NCI-H1436 treated with DMSO at 0.1 percent for 48 hours (cell line): ENCODE data around the gene CEP70.
"Not testable (repeated sequence)": the region's sequence is repeated elsewhere in the genome, so short reads cannot be mapped to it uniquely, and the experiment has no call there.

Experiments used
- DNase-seq: peaks from one replicate; lab custom pipeline; 2025; lab: John Stamatoyannopoulos, UW

The CEP70 gene

DNA sequence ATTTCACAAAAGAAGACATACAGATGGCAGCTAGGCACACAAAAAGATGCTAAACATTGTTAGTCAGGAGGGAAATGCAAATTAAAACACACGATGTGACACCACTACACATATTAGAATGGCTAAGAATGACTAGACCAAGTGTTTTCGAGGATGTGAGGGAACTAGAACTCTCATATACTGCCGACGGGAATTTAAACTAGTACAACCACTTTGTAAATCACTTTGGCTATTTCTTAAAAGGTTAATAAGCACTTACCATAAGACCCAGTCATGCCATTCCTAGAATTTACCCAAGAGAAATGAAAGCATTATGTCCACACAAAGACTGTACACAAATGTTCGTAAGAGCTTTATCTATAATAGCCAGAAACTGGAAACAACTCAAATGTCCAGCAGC, 5.6 kb downstream of the CEP70 start:
- no peak for DNase-seq

DNA sequence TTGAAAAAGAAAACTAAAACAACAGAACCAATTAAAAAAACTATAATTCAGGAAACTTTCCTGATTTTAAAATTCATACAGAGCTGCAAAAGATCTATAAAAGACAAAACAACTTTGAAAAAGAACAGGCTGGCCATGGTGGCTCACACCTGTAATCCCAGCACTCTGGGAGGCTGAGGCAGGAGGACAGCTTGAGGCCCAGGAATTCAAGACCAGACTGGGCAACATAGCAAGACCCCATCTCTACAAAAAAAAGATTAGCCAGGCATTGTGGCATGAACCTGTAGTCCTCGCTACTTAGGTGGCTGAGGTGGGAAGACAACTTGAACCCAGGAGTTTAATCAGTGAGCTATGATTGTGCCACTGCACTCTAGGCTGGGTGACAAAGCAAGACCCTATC, 6.7 kb downstream of the CEP70 start:
- no peak for DNase-seq

DNA sequence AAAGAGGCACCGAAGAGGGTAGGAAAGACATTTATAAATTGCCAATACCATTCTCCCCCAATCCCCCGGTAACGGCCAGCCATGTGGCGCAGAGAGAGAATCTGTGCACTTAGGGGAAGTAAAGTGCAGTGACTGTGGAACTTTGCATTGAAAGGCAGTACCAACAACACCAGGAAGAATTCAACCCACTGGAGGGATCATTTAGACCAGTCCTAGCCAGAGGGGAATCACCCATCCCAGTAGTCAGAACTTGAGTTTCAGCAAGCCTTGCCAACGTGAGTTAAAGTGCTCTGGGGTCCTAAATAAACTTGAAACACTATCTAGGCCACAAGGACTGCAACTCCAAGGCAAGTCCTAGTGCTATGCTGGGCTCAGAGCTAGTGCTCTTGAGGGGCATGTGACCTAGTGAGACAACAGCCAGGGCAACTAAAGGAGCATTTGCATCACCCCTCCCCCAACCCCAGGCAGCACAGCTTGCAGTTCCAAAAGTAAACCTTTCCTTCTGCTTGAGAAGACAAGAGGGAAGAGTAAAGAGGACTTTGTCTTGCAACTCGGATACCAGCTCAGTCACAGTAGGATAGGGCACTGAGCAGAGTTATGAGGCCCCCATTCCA, 15.0 kb downstream of the CEP70 start:
- no peak for DNase-seq

DNA sequence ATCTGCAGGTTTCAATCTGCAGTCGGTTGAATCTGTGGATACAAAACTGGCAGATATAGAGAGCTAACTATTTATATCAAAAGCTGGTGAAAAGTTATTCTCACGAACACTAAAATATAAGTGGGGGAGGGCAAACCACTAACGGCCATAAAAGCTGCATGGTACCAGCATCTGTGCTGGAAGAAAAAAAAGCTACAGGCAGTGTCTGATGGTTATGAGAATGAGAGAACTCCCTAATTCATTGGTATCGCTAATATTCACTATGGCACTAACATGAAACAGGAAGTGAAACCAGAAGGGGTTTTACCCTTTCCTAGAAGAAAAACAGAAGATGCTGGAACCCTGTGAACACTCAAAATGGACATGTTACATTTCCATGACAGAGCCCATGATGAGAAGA, 15.9 kb downstream of the CEP70 start:
- DNase-seq, result no peak

DNA sequence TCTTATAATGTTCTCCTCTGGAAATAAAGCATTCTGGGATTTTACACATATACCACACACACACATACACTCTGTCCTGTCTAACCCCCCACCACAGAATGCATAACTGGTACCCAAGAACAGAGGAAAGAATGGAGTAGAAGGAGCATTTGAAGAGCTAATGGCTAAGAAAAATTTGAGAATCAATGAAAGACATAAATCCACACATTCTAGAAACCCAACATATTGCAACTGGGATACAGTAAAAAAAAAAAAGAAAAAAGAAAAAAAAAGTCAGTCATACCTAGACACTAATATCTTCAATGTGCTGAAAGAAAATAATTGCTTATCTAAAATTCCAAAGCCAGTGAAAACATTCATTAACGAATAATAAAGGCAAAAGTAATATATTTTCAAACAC, 20.9 kb downstream of the CEP70 start:
- DNase-seq, result no peak

DNA sequence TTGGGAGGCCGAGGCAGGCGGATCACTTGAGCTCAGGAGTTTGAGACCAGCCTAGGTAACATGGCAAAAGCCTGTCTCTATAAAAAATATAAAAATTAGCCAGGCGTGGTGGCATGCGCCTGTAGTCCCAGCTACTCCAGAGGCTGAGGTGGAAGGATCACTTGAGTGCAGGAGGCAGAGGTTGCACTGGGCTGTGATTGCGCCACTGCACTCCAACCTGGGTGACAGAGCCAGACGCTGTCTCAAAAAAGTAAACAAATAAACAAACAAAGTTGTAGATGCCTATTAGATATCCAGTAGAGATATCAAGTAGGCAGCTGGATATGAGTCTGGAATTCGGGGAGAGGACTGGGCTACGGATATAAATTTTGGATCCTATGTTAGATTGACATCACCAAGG, 24.4 kb downstream of the CEP70 start:
- DNase-seq, result not testable (repeated sequence)

DNA sequence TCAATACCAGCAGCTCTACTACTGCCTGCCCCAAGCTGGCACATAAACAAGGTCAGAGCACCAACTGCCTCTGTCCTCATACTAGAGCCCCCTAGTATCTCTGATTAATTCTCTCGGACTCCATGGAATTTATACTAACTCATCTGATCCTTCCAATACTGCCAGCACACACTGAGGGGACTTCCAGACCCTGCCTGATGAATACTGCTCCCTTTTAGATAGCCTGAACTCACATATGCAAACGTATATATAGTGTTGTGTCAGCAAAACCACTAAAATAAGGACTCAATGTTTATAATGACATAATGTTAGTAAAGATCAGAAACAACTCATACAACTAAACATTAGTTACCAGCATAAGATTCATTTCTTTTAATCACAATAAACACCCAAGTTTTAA, 25.0 kb downstream of the CEP70 start:
- no peak for DNase-seq

DNA sequence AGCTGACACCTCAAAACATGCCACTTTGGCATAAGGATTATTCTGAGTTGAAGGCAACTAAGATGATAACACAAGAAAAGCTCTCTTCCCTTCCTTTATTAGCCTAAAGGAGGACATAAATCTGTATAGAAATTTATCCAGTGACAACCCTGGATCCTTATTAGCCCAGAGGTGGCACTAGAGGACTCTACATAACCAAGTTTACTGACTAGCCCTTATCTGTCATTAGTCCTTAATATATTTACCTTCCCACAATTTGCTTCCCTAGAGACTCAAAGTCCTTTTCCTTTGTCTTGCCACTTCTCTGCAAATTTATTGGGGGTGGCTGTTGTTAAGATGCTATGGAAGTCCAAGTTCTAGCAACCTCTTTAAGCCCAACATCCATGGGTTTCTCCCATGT, 26.7 kb downstream of the CEP70 start:
- no peak for DNase-seq

DNA sequence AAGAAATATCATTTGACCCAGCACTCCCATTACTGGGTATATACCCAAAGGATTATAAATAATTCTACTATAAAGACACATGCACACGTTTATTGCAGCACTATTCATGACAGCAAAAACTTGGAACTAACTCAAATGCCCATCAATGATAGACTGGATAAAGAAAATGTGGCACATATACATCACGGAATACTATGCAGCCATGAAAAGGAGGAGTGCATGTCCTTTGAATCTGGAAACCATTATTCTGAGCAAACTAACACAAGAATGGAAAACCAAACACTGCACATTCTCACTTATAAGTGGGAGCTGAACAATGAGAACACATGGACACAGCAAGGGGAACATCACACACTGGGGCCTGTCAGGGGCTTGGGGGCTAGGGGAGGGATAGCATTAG, 27.8 kb downstream of the CEP70 start:
- DNase-seq, result not testable (repeated sequence)

DNA sequence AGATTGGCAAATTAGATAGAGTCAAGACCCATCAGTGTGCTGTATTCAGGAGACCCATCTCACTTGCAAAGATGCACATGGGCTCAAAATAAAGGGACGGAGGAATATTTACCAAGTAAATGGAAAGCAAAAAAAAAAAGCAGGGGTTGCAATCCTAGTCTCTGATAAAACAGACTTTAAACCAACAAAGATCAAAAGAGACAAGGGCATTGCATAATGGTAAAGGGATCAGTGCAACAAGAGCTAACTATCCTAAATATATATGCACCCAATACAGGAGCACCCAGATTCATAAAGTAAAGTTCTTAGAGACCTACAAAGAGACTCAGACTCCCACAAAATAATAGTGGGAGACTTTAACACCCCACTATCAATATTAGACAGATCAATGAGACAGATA, 31.2 kb downstream of the CEP70 start:
- not testable (repeated sequence) for DNase-seq

DNA sequence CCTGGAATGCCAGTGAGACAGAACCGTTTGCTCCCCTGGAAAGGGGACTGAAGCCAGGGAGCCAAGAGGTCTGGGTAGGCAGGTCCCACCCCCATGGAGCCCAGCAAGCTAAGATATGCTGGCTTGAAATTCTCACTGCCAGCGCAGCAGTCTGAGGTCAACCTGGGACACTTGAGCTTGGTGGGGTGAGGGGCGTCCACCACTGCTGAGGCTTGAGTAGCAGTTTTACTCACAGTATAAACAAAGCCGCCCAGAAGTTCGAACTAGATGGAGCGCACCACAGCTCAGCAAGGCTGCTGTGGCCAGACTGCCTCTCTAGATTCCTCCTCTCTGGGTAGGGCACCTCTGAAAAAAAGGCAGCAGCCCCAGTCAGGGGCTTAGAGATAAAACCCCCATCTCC, 33.6 kb downstream of the CEP70 start:
- DNase-seq, result no peak

DNA sequence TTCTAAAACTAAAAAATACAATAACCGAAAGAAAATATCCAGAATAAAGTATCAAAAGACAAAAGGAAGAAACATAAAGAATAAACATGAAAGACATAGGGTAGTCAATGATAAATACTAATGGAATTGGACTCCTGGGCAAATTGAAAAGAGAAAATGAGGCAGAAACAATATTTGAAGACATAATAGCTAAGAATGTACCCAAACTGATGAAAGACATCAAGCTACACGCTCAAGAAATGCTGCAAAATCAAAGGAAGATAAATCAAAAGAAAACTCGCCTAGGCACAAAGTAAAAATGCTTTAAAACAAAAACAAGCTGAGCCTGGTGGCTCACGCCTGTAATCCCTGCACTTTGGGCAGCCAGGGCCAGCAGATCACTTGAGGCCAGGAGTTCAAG, 34.9 kb downstream of the CEP70 start:
- DNase-seq, result no peak

DNA sequence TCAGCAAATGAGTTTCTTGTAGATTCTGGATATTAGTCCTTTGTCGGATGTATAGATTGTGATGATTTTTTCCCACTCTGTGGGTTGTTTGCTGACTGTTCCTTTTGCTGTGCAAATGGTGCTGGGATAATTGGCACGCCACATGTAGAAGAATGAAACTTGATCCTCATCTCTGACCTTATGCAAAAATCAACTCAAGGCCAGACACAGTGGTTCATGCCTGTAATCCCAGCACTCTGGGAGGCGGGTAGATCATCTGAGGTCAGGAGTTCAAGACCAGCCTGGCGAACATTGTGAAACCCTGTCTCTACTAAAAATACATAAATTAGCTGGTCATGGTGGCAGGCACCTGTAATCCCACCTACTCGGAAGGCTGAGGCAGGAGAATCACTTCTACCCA, 39.3 kb downstream of the CEP70 start:
- not testable (repeated sequence) for DNase-seq

DNA sequence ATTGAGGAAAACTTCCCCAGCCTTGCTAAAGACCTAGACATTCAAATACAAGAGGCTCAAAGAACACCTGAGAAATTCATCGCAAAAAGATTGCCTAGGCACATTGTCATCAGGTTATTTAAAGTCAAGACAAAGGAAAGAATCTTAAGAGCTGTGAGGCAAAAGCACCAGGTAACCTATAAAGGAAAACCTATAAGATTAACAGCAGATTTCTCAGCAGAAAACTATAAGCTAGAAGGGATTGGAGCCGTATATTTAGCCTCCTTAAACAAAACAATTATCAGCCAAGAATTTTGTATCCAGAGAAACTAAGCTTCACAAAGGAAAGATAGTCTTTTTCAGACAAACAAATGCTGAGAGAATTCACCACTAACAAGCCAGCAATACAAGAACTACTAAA, 43.1 kb downstream of the CEP70 start:
- DNase-seq, result not testable (repeated sequence)

DNA sequence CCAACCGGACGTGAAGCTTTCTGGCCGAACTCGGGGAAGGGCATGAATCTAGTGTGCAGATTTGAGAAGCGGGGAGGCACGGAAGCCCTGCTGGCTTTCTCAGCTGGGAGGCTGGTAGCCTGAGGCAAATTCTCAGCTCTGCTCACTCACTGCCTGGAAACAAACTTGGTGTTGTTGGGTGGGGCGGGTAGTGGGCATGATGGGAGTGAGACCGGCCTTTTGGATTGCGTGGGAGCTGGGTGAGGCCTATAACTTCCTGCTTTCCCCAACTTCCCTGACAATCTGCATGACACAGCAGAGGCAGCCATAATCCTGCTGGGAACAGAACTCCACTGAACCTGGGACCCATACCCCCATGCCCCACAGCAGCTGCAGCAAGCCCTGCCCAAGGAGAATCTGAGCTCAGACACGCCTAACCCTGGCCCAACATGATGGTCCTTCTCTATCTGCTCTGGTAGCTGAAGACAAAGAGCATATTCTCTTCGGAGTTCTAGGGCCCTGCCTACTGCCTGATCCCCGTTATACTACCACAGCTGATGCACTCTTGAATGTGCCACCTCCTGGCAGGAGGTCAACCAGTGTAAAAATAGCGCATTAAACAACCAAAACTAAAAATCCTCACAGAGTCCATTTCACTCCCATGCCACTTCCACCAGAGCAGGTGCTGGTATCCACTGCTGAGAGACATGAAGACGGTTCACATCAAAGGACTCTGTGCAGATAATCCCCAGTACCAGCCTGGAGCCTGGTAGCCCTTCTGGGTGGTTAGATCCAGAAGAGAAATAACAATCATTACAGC, 44.7 kb downstream of the CEP70 start:
- no peak for DNase-seq

DNA sequence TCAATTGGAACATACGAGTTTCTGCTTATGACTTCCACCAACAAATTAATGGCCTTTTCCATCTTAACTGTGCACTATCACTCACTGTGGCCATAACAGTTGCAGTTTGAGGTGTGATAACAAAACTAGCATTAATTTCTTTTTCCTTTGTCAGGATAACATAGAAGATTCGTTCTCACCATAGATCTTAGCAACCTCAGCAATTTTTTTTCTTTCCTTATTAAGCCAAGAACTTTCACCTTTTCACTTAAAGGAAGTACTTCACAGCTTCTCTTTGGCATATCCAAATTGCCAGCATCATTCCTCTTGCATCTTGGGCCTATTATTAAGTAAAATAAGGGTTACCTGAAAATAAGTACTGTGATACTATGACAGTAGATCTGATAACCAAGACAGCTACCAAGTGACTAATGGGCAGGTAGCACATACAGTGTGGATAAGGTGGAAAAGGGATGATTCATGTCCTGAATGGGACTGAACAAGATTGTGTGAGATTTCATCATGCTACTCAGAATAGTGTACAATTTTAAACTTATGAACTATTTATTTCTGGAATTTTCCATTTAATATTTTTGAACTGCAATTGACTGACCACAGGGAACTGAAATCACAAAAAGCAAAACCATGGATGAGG, 46.6 kb downstream of the CEP70 start:
- DNase-seq, result no peak

DNA sequence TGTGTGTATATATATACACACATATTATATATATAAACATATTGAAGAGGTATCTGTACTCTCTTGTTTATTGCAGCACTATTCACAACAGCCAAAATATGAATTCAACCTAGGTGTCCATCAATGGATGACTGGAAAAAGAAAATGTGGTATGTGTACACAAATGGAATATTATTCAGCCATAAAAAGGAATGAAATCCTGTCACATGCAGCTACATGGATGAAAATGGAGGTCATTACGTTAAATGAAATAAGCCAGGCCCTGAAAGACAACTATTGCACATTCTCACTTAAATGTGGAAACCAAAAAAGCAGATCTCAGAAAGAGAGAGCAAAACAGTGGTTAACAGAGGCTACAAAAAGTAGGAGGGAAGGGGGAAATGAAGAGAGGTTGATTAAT, 49.5 kb downstream of the CEP70 start:
- no peak for DNase-seq

DNA sequence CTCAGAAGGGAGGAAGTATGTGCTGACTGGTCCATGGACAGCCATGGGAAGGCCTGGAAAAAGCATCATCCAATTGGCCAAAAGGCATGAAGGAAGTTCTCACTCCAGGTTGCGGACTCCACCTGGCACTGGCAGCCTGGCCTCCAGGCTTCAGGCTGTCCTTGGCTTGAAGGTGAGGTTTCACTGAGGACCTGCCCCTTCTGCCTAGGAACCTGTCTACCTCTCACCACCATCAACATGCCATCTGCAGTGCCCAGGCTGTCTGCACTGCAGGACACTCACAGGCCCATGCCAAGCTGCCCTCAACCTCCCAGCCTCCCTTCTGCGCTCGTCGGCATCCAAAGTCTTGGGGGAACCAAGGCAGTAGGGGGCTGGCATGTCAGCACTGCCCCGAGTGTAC, 51.1 kb downstream of the CEP70 start:
- no peak for DNase-seq

DNA sequence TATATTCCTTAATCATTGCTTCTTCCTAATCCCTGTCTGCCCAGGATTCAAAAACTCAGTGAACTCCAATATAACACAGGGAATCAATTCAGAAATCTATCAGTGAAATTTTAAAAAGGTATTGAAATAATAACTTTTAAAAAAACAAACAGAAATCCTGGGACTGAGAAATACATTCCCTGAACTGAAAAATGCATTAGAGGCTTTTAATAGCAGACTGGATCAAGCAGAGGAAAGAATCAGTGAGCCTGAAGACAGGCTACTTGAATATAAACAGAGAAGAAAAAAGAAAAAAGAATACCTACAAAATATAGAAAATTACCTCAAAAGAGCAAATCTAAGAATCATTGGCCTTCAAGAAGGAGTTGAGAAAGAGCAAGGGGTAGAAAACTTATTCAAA, 54.7 kb downstream of the CEP70 start:
- DNase-seq, result no peak

DNA sequence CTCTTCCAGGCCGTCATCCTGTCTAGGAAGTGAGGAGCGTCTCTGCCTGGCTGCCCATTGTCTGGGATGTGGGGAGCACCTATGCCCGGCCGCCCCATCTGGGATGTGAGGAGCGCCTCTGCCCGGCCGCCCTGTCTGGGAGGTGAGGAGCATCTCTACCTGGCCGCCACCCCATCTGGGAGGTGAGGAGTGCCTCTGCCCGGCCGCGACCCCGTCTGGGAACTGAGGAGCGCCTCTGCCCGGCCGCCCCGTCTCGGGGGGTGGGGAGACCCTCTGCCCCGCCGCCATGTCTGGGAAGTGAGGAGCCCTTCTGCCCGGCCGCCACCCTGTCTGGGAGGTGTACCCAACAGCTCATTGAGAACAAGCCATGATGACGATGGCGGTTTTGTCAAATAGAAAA, 72.6 kb downstream of the CEP70 start:
- not testable (repeated sequence) for DNase-seq

DNA sequence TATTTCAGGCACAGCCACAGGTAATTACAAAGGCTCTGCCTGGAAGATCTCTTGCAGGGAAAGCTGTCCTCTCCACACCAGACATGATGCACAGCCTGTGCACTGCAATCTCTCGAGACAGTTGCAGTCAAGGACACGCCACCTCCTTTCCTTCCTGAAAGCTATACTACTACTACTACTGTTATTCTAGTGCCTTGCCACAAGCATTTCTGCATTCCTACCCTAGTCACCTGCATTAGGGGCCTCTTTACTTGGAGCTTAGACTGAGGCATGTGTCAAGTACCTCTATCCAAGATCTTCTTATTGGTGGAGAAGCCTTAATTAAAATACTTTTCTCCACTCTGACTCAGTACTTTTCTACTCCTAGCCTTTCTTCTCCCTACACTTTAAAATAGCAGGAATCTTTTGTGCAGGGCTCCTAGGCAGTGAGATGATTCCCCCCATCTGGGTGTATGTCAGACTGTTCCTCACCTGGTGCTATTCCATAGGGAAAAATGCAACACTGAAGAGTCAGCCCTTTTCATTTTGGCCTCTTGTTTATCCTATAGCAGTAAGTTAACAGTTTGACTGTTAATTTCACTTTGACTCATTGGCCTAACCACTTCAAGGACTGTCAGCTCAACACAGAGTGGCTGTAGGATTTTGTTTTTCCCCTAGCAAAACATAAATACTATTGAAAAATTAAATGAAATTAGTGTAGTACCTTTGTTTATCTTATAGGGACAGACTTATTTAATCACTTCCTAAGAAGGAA, 80.8 kb downstream of the CEP70 start:
- no peak for DNase-seq

DNA sequence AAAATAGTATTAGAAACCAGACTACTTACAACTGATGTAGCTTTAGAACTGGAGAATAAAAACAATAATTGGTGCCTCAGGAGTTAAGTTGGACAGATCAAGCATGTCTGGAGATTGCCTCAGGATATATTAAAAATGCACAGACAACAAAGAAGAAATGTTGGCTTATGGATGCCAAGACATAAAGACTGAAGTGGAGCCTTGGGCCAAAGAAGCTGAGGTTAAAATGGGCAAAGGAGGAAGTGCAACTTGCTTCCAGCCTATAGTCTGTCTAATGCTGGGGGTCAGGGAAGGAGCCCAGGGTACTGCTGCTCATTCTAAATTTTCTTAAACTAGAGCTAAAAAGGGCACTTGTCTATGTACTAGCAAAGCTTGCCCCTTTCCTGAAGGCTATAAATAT, 82.1 kb downstream of the CEP70 start:
- DNase-seq, result no peak

DNA sequence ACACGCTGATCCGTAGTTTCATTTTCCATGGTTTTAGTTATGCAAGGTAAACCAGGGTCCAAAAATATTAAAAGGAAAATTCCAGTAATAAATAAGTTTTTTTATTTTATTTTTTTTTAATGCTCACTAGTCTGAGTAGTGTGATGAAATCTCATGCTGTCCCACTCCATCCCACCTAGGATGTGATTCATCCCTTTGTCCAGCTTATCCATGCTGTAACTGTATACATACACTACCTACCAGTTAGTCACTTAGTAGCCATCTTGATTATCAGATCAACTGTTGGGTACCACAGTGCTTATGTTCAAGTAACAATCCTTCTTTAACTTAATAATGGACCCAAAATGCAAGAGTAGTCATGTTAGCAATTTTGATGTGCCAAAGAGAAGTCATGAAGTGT, 84.5 kb downstream of the CEP70 start:
- no peak for DNase-seq
